Neural cell (in vitro differentiated cells): ENCODE data around the gene NUP42. TPM values are rescaled to one million over a fixed set of nuclear protein-coding genes. Genes with fewer than 3 reads are reported as not detected.

Experiments
- H2AFZ ChIP-seq: fragments of 200-600, 300-800 bp; sonication (generic), shearing (Covaris generic); 2 replicates; pipeline ENCODE4 v1.6.0; 2014; ENCODE audit warnings: low read depth, mild to moderate bottlenecking, antibody characterized with exemption, low read length, moderate library complexity
- H3F3A ChIP-seq: fragments of 200-600 bp; shearing (Covaris generic); 2 replicates; pipeline ENCODE4 v1.6.1; 2016; ENCODE audit warnings: mild to moderate bottlenecking, moderate library complexity, mixed read lengths, antibody characterized with exemption, low read length; ENCODE audit not compliant: insufficient read depth, poor library complexity, severe bottlenecking
- H3K27ac ChIP-seq: fragments of 200-600, 300-800 bp; sonication (generic), shearing (Covaris generic); 2 replicates; pipeline ENCODE4 v1.5.1; 2014; ENCODE audit warnings: mild to moderate bottlenecking, low read length, moderate library complexity
- H3K27me3 ChIP-seq: fragments of 300-800, 200-600 bp; sonication (generic), shearing (Covaris generic); 2 replicates; pipeline ENCODE4 v1.6.0; 2014; ENCODE audit warnings: mild to moderate bottlenecking, low read depth, low read length, moderate library complexity; ENCODE audit not compliant: insufficient read depth
- H3K36me3 ChIP-seq: fragments of 300-800, 200-600 bp; sonication (generic), shearing (Covaris generic); 2 replicates; pipeline ENCODE4 v1.5.1; 2014; ENCODE audit warnings: mild to moderate bottlenecking, antibody characterized with exemption, low read length, moderate library complexity; ENCODE audit not compliant: insufficient read depth
- H3K4me2 ChIP-seq: fragments of 300-800, 200-600 bp; sonication (generic), shearing (Covaris generic); 2 replicates; pipeline ENCODE4 v1.6.0; 2014; ENCODE audit warnings: mild to moderate bottlenecking, low read length
- H3K4me3 ChIP-seq: fragments of 300-800, 200-600 bp; sonication (generic), shearing (Covaris generic); 2 replicates; pipeline ENCODE4 v1.5.1; 2014; ENCODE audit warnings: mild to moderate bottlenecking, low read length, moderate library complexity
- H3K79me2 ChIP-seq: fragments of 200-600 bp; shearing (Covaris generic); replicated peaks from 2 replicates; pipeline ENCODE4 v1.6.0; 2014; ENCODE audit warnings: mild to moderate bottlenecking, low read length, moderate library complexity; ENCODE audit not compliant: insufficient read depth
- H3K9ac ChIP-seq: fragments of 300-800, 200-600 bp; sonication (generic), shearing (Covaris generic); 2 replicates; pipeline ENCODE4 v1.6.1; 2016; ENCODE audit warnings: mild to moderate bottlenecking, low read length, mixed read lengths
- H3K9me2 ChIP-seq: fragments of 200-600 bp; shearing (Covaris generic); 2 replicates; pipeline ENCODE4 v1.6.1; 2016; ENCODE audit warnings: mild to moderate bottlenecking, low read length, mixed read lengths; ENCODE audit not compliant: insufficient read depth
- H3K9me3 ChIP-seq: fragments of 200-600, 300-800 bp; sonication (generic), shearing (Covaris generic); 2 replicates; pipeline ENCODE4 v1.6.1; 2016; ENCODE audit warnings: mild to moderate bottlenecking, mixed run types, low read length, moderate library complexity, mixed read lengths
- H4K20me1 ChIP-seq: fragments of 200-600 bp; shearing (Covaris generic); 2 replicates; pipeline ENCODE4 v1.6.1; 2016; ENCODE audit warnings: mild to moderate bottlenecking, mixed run types; ENCODE audit not compliant: insufficient read depth
- EP300 ChIP-seq: fragments of 450-650 bp; conservative IDR thresholded peaks from 2 replicates; pipeline ENCODE4 v1.6.1; 2014; ENCODE audit warnings: antibody characterized with exemption, mild to moderate bottlenecking, moderate library complexity; ENCODE audit not compliant: poor library complexity, severe bottlenecking
- EZH2 ChIP-seq: fragments of 200-600, 300-800 bp; shearing (Covaris generic), sonication (generic); IDR thresholded peaks from 2 replicates; pipeline ENCODE4 v1.6.1; 2014; ENCODE audit warnings: antibody characterized with exemption, low read length, borderline replicate concordance, mild to moderate bottlenecking; ENCODE audit not compliant: insufficient read depth, poor library complexity, severe bottlenecking
- MXI1 ChIP-seq: fragments of 450-650 bp; conservative IDR thresholded peaks from 2 replicates; pipeline ENCODE4 v1.6.1; 2014; ENCODE audit warnings: antibody characterized with exemption, mild to moderate bottlenecking; ENCODE audit not compliant: poor library complexity, severe bottlenecking
- POLR2AphosphoS5 ChIP-seq: IDR thresholded peaks from 2 replicates; pipeline ENCODE4 v1.6.1; 2012
- RAD21 ChIP-seq: fragments of 450-650 bp; conservative IDR thresholded peaks from 2 replicates; pipeline ENCODE4 v1.6.1; 2014; ENCODE audit warnings: antibody characterized with exemption, mild to moderate bottlenecking, moderate library complexity
- SMC3 ChIP-seq: fragments of 450-650 bp; conservative IDR thresholded peaks from 2 replicates; pipeline ENCODE4 v1.6.1; 2014; ENCODE audit warnings: antibody characterized with exemption, mild to moderate bottlenecking, moderate library complexity; ENCODE audit not compliant: poor library complexity
- TAF1 ChIP-seq: IDR thresholded peaks from 2 replicates; pipeline ENCODE4 v1.6.1; 2012; ENCODE audit warnings: low read depth
- polyA plus RNA-seq: library from polyadenylated mRNA; depleted of rRNA; stranded (reverse); fragments of >200 nt; gene quantifications from 2 replicates; pipeline ENCODE4 v1.2.3, GENCODE V29; 2014
- TF ChIP-seq, protein P1 (sequence below): fragments of 450-650 bp; IDR thresholded peaks from 2 replicates; pipeline ENCODE4 v1.5.1; 2014; ENCODE audit warnings: antibody characterized with exemption, mild to moderate bottlenecking, moderate library complexity; ENCODE audit not compliant: poor library complexity, severe bottlenecking
- TF ChIP-seq, protein P2 (sequence below): IDR thresholded peaks from 2 replicates; pipeline ENCODE4 v1.6.1; 2012; ENCODE audit warnings: borderline replicate concordance

NUP42 gene
- polyA plus RNA-seq, 1 donor from 2014 or later, result 106 TPM

- H3K9ac ChIP-seq, result no peak overlapping the region
- no peak overlapping the region for H3K27ac ChIP-seq
- no peaks in the 10 kb centered on the region for H3K79me2 ChIP-seq
- no peaks in the 10 kb centered on the region for H3K27me3 ChIP-seq
- H4K20me1 ChIP-seq, result no peaks in the 10 kb centered on the region
- TF ChIP-seq, protein P1, sequence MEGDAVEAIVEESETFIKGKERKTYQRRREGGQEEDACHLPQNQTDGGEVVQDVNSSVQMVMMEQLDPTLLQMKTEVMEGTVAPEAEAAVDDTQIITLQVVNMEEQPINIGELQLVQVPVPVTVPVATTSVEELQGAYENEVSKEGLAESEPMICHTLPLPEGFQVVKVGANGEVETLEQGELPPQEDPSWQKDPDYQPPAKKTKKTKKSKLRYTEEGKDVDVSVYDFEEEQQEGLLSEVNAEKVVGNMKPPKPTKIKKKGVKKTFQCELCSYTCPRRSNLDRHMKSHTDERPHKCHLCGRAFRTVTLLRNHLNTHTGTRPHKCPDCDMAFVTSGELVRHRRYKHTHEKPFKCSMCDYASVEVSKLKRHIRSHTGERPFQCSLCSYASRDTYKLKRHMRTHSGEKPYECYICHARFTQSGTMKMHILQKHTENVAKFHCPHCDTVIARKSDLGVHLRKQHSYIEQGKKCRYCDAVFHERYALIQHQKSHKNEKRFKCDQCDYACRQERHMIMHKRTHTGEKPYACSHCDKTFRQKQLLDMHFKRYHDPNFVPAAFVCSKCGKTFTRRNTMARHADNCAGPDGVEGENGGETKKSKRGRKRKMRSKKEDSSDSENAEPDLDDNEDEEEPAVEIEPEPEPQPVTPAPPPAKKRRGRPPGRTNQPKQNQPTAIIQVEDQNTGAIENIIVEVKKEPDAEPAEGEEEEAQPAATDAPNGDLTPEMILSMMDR, result no peak
- TF ChIP-seq TAF1, result no peak
- no peak for TF ChIP-seq POLR2AphosphoS5
- TF ChIP-seq RAD21, result no peak
- TF ChIP-seq MXI1, result no peak
- TF ChIP-seq, protein P2, sequence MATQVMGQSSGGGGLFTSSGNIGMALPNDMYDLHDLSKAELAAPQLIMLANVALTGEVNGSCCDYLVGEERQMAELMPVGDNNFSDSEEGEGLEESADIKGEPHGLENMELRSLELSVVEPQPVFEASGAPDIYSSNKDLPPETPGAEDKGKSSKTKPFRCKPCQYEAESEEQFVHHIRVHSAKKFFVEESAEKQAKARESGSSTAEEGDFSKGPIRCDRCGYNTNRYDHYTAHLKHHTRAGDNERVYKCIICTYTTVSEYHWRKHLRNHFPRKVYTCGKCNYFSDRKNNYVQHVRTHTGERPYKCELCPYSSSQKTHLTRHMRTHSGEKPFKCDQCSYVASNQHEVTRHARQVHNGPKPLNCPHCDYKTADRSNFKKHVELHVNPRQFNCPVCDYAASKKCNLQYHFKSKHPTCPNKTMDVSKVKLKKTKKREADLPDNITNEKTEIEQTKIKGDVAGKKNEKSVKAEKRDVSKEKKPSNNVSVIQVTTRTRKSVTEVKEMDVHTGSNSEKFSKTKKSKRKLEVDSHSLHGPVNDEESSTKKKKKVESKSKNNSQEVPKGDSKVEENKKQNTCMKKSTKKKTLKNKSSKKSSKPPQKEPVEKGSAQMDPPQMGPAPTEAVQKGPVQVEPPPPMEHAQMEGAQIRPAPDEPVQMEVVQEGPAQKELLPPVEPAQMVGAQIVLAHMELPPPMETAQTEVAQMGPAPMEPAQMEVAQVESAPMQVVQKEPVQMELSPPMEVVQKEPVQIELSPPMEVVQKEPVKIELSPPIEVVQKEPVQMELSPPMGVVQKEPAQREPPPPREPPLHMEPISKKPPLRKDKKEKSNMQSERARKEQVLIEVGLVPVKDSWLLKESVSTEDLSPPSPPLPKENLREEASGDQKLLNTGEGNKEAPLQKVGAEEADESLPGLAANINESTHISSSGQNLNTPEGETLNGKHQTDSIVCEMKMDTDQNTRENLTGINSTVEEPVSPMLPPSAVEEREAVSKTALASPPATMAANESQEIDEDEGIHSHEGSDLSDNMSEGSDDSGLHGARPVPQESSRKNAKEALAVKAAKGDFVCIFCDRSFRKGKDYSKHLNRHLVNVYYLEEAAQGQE, result no peak
- no peak for TF ChIP-seq SMC3
- TF ChIP-seq EP300, result no peak
- no peak for TF ChIP-seq EZH2
- peaks cover 12% of the 10 kb centered on the region for H3K36me3 ChIP-seq
- H2AFZ ChIP-seq, result no peak overlapping the region
- no peaks in the 10 kb centered on the region for H3F3A ChIP-seq
- no peaks in the 10 kb centered on the region for H3K9me3 ChIP-seq
- H3K4me3 ChIP-seq, result no peak overlapping the region
- H3K9me2 ChIP-seq, result no peaks in the 10 kb centered on the region
- H3K4me2 ChIP-seq, result no peak overlapping the region
Observed at GRCh38 chr7:23157679-23158078, 24.2 kb upstream of the NUP42 start.

GRCh38 chr7:23158546-23158945, 23.3 kb upstream of the NUP42 start:
- Histone ChIP-seq H4K20me1 (no peaks in the 10 kb centered on the region), H3K9me3 (no peaks in the 10 kb centered on the region), H2AFZ (no peak overlapping the region), H3K27ac (no peak overlapping the region), H3K4me2 (no peak overlapping the region), H3K9me2 (no peaks in the 10 kb centered on the region), H3F3A (no peaks in the 10 kb centered on the region), H3K36me3 (peaks cover 7% of the 10 kb centered on the region), H3K27me3 (no peaks in the 10 kb centered on the region), H3K9ac (no peak overlapping the region), H3K79me2 (no peaks in the 10 kb centered on the region), H3K4me3 (no peak overlapping the region)
- TF ChIP-seq EZH2, result no peak
- TF ChIP-seq TAF1, result no peak
- TF ChIP-seq SMC3, result no peak
- no peak for TF ChIP-seq MXI1
- TF ChIP-seq RAD21, result no peak
- TF ChIP-seq, protein P2, result no peak
- no peak for TF ChIP-seq POLR2AphosphoS5
- TF ChIP-seq, protein P1, result no peak
